Body of pancreas (tissue), 4 donors: ENCODE measurements around the gene DAAM1.

Source experiments
- POLR2A ChIP-seq, 3 donors: fragments of 450-650 bp; IDR thresholded peaks; one replicate each; pipeline ENCODE4 v1.6.1; 2016; ENCODE audit warnings: antibody characterized with exemption in 3 of 3, mild to moderate bottlenecking in 2 of 3
- TF ChIP-seq, protein P1 (sequence below), 7 experiments: fragments of 450-650 bp in 4 of 7; fragments of 200-600 bp in 3 of 7; sonication (generic) in 3 of 7; IDR thresholded peaks; one replicate each; pipeline ENCODE4 v1.5.1; 2016 to 2019; ENCODE audit warnings: antibody characterized with exemption in 7 of 7

- TF ChIP-seq, protein P1, sequence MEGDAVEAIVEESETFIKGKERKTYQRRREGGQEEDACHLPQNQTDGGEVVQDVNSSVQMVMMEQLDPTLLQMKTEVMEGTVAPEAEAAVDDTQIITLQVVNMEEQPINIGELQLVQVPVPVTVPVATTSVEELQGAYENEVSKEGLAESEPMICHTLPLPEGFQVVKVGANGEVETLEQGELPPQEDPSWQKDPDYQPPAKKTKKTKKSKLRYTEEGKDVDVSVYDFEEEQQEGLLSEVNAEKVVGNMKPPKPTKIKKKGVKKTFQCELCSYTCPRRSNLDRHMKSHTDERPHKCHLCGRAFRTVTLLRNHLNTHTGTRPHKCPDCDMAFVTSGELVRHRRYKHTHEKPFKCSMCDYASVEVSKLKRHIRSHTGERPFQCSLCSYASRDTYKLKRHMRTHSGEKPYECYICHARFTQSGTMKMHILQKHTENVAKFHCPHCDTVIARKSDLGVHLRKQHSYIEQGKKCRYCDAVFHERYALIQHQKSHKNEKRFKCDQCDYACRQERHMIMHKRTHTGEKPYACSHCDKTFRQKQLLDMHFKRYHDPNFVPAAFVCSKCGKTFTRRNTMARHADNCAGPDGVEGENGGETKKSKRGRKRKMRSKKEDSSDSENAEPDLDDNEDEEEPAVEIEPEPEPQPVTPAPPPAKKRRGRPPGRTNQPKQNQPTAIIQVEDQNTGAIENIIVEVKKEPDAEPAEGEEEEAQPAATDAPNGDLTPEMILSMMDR (IDR thresholded peaks at IDR 0.05), result no peak
- no peak for TF ChIP-seq POLR2A (IDR thresholded peaks at IDR 0.05)
These were observed 132.5 kb downstream of the DAAM1 start for GRCh38 chr14:59320763-59321625.
